Skin epidermis (tissue), 12 donors: ENCODE results near the gene SHROOM3.
A peak's percentile ranks its signal among the peaks of the same experiment; 100 is the strongest.
"Not testable (repeated sequence)": the region's sequence is repeated elsewhere in the genome, so short reads cannot be mapped to it uniquely, and the experiment has no call there.

Experiments
- H3K27ac ChIP-seq, 21 experiments: fragments of 200-600 bp; sonication (generic) in 11 of 21; one replicate each; pipeline ENCODE4 v1.5.0; 2020; ENCODE audit warnings: mild to moderate bottlenecking in 3 of 21, inconsistent platforms in 2 of 21, moderate library complexity in 2 of 21
- H3K4me3 ChIP-seq, 7 experiments: fragments of 200-600 bp; sonication (generic) in 2 of 7; one replicate each; pipeline ENCODE4 v1.5.0; 2020; ENCODE audit warnings: inconsistent platforms in 2 of 7, mild to moderate bottlenecking in 2 of 7, moderate library complexity in 1 of 7

Gene SHROOM3

DNA sequence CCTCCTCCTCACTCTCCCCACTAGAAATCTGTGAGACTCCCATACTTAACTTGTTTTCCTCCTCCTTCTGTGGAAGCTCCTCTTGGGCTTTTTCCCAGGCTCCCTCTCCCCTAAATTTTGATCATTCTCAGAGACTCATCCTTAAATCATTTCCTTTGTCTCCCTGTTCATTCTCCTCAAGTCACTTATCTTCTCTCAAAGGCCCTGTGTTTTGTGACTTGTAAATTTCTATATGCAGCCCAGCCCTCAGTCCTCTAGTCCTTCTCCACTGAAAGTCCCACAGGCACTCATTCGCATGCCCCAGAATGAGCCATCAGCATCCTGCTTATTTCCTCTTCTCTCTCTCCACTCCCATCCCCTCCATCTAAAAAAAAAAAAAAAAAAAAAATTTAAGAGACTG, 291.1 kb downstream of the SHROOM3 start:
- no peak overlapping the region for H3K4me3 ChIP-seq
- H3K27ac ChIP-seq: no peak overlapping the region

GRCh38 chr4:76726631-76727030, 291.6 kb downstream of the SHROOM3 start:
- Histone ChIP-seq H3K4me3 (no peak overlapping the region), H3K27ac (no peak overlapping the region)

DNA sequence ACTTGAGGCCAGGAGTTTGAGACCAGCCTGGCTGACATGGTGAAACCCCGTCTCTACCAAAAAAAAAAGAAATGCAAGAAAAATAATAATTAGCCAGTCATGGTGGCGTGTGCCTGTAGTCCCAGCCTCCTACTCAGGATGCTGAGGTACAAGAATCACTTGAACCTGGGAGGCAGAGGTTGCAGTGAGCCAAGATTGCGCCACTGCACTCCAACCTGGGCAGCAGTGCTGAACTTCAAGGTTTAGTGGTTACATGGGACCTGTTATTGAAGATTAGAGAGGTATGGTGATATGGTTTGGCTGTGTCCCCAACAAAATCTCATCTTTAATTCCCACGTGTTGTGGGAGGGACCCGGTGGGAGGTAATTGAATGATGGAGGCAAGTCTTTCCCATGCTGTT, 292.9 kb downstream of the SHROOM3 start:
- not testable (repeated sequence) for H3K4me3 ChIP-seq, H3K27ac ChIP-seq

GRCh38 chr4:76729460-76729859, 294.4 kb downstream of the SHROOM3 start:
- no peak overlapping the region for H3K27ac ChIP-seq

GRCh38 chr4:76729980-76730379, 295.0 kb downstream of the SHROOM3 start:
- Histone ChIP-seq H3K4me3 (no peak overlapping the region), H3K27ac (no peak overlapping the region)

More at GRCh38 chr4:76729460-76729859, 294.4 kb downstream of the SHROOM3 start:
- H3K4me3 ChIP-seq: no peak overlapping the region

GRCh38 chr4:76732246-76732645, 297.2 kb downstream of the SHROOM3 start:
- H3K27ac ChIP-seq: no peak overlapping the region

DNA sequence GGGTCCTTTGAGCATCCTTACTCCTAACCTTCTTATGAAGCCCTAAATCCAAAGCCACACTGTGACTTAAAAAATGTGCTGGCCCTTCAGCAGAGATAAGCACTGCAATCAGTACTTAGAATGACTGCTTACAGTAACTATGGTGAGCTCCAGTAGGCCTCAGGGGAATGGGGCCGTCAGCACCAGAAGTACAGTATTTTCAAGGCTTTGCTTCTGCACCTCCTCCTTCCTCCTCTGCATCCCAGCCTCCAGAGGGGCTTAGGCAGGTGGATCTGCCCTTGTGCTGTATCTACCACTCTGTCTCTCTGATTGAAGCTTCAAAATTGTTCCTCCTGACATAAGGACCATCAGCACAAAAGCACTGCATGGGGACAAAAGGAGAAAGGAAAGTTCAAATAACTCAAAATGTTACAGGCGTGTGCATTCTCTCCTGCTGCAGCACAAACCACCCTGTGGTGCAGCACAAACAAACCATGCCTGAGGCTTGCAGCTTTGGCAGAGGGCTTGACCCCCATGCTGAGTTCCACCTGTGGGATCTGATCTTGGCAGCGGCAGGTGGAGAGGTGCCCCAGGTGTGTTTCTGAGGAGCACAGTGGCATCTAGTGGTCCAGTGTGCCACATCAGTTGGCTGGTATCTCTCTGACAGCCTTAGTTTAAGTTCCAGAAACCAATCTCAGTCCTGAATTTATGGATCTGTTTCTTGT, 298.2 kb downstream of the SHROOM3 start:
- Histone ChIP-seq H3K27ac (no peak overlapping the region), H3K4me3 (no peak overlapping the region)

More at GRCh38 chr4:76732246-76732645, 297.2 kb downstream of the SHROOM3 start:
- H3K4me3 ChIP-seq: no peak overlapping the region

DNA sequence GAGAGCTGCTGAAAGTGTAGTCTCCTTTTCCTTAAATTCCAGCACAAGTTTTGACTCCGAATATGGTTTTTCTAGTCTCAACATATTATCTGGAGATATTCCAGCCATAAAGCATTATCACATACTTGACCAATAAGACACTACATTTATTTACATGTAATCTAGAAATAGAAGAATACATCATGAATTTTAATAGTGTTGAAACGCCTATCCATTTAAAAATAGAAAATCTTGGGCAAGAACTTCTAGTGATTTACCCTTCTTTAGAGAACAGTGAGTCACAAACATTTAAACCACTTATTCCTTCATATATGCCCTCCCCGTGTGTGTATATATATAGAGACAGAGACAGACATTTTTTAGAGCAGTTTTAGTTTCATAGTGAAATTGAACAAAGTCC, 301.4 kb downstream of the SHROOM3 start:
- no peak overlapping the region for H3K27ac ChIP-seq
- no peak overlapping the region for H3K4me3 ChIP-seq

- no peak overlapping the region for H3K4me3 ChIP-seq
- H3K27ac ChIP-seq: peak overlapping the region in 2 of 21 experiments; percentile 70 to 77
Observed at GRCh38 chr4:76737180-76737579, 302.2 kb downstream of the SHROOM3 start.

DNA sequence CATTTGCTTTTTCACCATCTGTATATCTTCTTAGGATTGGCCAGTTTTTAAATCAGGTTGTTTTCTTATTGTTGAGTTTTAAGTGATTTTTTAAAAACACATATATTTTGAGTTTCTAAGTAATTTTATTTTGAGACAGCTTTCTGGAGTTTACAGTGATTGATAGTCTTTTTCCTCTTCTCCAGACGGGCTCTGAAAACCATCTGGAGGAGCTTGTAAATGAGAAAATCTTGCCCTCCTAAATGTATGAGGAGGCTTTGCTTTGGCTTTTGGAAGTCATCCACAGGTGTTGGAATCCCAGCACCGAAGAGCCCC, 302.7 kb downstream of the SHROOM3 start:
- H3K4me3 ChIP-seq: no peak overlapping the region
- peak overlapping the region in 6 of 21 experiments; percentile 28 to 77 (median 62) for H3K27ac ChIP-seq

GRCh38 chr4:76738086-76738931, 303.3 kb downstream of the SHROOM3 start:
- Histone ChIP-seq H3K27ac (peak overlapping the region in 16 of 21 experiments; percentile 6 to 77 (median 47)), H3K4me3 (no peak overlapping the region)

DNA sequence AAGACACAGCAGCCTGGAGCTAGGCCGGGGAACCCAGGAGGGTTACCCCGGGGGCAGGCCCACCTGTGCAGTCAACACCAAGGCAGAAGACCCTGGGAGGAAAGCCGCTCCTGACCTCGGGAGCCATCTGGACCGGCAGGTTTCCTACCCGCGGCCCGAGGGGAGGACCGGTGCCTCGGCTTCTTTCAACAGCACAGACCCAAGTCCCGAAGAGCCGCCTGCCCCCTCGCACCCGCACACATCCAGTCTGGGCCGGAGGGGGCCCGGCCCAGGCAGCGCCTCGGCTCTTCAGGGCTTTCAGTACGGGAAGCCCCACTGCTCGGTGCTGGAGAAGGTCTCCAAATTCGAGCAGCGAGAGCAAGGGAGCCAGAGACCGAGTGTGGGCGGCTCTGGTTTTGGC, 305.2 kb downstream of the SHROOM3 start:
- H3K27ac ChIP-seq: peak overlapping the region in 1 of 21 experiments; percentile 73
- no peak overlapping the region for H3K4me3 ChIP-seq

- no peak overlapping the region for H3K4me3 ChIP-seq
Observed at GRCh38 chr4:76740866-76741662, 306.0 kb downstream of the SHROOM3 start.

DNA sequence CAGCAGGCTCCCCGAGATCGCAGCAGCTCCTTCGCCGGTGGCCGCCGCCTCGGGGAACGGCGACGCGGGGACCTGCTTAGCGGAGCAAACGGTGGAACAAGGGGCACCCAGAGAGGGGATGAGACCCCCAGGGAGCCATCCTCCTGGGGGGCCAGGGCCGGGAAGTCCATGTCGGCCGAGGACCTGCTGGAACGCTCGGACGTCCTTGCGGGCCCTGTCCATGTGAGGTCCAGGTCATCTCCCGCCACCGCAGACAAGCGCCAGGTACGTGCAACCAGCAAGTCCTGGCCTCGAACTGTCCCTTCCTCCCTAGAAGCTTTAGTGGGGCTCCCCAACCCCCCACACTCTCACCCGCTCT, 306.6 kb downstream of the SHROOM3 start:
- H3K4me3 ChIP-seq: no peak overlapping the region
- H3K27ac ChIP-seq: no peak overlapping the region

More at GRCh38 chr4:76740866-76741662, 306.0 kb downstream of the SHROOM3 start:
- H3K27ac ChIP-seq: no peak overlapping the region

GRCh38 chr4:76744241-76744921, 309.4 kb downstream of the SHROOM3 start:
- Histone ChIP-seq H3K27ac (no peak overlapping the region), H3K4me3 (no peak overlapping the region)

DNA sequence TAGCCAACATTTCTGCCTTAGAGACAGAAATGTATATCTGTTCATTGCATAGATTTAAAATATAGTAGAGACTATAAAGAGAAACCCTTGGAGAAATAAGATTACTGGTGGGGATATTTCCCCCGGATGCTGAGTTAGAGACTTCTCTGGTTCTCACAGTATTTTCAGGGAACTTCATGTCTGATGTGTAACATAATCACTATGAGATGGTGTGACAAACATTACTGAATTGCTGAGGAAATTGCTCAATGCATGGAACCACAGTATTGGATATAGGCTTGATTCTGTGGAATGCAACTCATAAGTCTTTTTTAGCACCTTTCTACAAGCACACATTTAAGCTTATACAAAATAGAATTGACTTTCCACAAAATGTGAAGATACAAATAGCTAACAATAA, 310.2 kb downstream of the SHROOM3 start:
- Histone ChIP-seq H3K4me3 (no peak overlapping the region), H3K27ac (peak overlapping the region in 1 of 21 experiments; percentile 25)

DNA sequence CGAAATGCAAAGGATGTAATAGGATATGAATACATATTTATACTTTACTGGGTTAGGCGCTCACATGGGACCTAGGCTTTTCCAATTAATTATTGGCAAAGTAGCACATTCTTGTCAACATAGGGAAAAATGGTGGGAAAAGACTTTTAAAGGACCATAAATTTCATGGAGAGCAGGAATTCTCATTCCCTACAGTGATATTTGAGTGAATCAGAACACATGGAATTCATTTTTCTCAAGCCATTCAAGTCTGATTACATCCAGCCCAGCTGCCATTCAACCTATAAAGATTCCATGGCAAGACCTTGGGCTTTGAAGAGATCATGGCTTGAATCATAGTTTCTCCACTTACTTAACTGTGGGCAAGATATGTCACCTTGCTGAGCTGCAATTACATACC, 312.5 kb downstream of the SHROOM3 start:
- Histone ChIP-seq H3K4me3 (no peak overlapping the region), H3K27ac (no peak overlapping the region)

- H3K4me3 ChIP-seq: no peak overlapping the region
Observed at GRCh38 chr4:76748649-76749048, 313.6 kb downstream of the SHROOM3 start.

DNA sequence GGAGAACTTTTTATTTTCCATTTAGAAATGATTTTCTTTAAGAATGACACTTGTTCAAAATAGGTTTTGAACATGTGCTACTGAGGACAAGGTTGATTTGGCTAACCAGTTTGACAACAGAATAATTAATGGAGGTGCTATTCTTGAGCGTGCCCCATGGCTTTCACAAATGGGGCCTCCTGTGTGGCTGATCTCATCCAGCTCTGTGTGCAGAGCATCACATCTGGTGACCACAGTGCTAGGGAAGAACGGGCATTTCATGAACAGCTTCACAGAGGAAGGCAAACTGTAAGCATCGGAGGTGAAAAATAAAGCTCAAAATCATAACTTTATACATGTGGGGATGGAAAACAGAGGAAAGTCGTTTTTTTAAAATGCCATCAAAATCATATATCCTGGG, 314.3 kb downstream of the SHROOM3 start:
- Histone ChIP-seq H3K4me3 (no peak overlapping the region), H3K27ac (no peak overlapping the region)

More at GRCh38 chr4:76748649-76749048, 313.6 kb downstream of the SHROOM3 start:
- H3K27ac ChIP-seq: no peak overlapping the region

GRCh38 chr4:76750716-76751115, 315.7 kb downstream of the SHROOM3 start:
- Histone ChIP-seq H3K4me3 (no peak overlapping the region), H3K27ac (no peak overlapping the region)
